Effector memory CD8-positive, alpha-beta T cell (primary cell): ENCODE measurements around the gene ARRB2.
"Not testable (repeated sequence)": the region's sequence is repeated elsewhere in the genome, so short reads cannot be mapped to it uniquely, and the experiment has no call there.

Experiments used
- ATAC-seq: fragments of 150-1000 bp; cut with Tn5 transposase; replicated peaks from 2 replicates; pipeline ENCODE4 v1.10.0; 2021; ENCODE audit warnings: mild to moderate bottlenecking, moderate library complexity
- DNase-seq, 3 experiments: peaks; one replicate each; pipeline ENCODE4 v3.0.0; 2021
- H3K27ac Mint-ChIP-seq, 2 donors: one replicate each; pipeline ENCODE4 v1.8.0; 2022; ENCODE audit warnings: mild to moderate bottlenecking in 2 of 2, mixed read lengths in 2 of 2, moderate library complexity in 2 of 2
- H3K27me3 Mint-ChIP-seq, 2 donors: one replicate each; pipeline ENCODE4 v1.8.0; 2022; ENCODE audit warnings: mixed read lengths in 2 of 2
- H3K36me3 Mint-ChIP-seq: one replicate; pipeline ENCODE4 v1.8.0; 2022; ENCODE audit warnings: mild to moderate bottlenecking, moderate library complexity, mixed read lengths; ENCODE audit not compliant: insufficient read depth
- H3K4me1 Mint-ChIP-seq, 2 donors: one replicate each; pipeline ENCODE4 v1.8.0; 2022; ENCODE audit warnings: low read depth in 2 of 2, mixed read lengths in 2 of 2
- H3K4me3 Mint-ChIP-seq, 2 donors: one replicate each; pipeline ENCODE4 v1.8.0; 2022; ENCODE audit warnings: mild to moderate bottlenecking in 2 of 2, mixed read lengths in 2 of 2, moderate library complexity in 2 of 2
- H3K9me3 Mint-ChIP-seq, 2 donors: one replicate each; pipeline ENCODE4 v1.8.0; 2022; ENCODE audit warnings: mixed read lengths in 2 of 2

Gene ARRB2

DNA sequence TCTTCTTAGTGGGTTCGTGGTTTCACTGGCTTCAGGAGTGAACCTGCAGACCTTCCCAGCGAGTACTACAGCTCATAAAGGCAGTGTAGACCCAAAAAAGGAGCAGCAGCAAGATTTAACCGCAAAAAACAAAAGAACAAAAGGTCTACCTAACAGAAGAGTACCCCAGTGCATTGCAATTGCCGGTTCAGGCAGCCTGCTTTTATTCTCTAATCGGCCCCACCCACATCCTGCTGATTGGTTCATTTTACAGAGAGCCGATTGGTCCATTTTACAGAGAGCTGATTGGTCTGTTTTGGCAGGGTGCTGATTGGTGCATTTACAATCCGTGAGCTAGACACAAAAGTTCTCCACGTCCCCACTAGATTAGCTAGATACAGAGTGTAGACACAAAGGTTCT lies 2.0 kb upstream of the ARRB2 start:
- no peaks in the 10 kb centered on the region for H3K9me3 Mint-ChIP-seq
- ATAC-seq (no peak), DNase-seq (peak; percentile 40 to 58 (median 49))
- no peak overlapping the region for H3K27ac Mint-ChIP-seq
- H3K4me1 Mint-ChIP-seq: peaks cover 26 to 31% of the 10 kb centered on the region in 2 donors
- H3K36me3 Mint-ChIP-seq: peaks cover 20% of the 10 kb centered on the region
- H3K27me3 Mint-ChIP-seq: no peaks in the 10 kb centered on the region
- peak overlapping the region; percentile 10 to 61 for H3K4me3 Mint-ChIP-seq

DNA sequence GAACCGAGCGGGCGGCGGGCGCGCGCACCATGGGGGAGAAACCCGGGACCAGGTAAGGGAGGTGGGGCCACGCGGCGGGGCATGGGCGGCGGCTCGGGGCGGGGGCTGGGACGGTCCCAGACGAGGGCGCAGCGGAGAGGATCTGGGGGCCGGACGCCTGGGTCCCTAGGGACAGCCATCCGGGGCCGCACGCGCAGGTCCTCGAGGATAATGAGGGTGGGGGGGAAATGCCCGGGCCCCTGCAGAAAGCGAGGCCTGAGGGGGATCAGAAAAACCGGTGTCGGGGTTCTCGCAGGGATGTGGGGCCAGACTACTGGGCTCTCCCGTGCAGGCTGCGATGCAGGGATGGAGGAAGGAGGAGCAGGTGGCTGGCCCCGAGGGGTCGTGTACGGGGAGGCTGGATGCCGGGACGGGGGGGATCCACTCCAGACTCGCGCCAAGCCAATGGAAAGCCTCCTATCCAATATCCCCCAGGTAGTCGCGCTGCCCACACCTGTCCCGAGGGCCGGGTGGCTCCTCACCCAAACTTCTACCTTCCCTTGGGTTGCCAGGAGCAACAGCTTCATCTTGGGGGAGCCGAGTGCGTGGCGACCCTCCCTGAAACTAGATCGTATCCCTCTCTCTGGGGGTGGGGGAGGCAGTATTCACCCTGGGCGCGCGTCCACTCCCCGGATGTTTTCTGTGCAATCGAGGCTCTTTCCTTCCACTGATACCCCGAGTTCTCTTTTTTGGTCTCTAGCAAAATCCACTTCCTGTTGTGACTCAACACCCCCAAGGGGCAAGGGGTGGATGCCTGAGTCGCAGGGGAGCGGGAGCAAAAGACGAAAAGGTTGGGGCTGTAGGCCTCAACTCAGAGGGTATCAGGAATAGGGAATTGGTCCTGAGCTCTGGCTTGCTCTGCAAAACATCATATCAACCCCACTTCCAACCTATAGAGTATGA lies 532 bp downstream of the ARRB2 start:
- Mint-ChIP-seq H3K36me3 (peaks cover 27% of the 10 kb centered on the region), H3K4me1 (peaks cover 43 to 50% of the 10 kb centered on the region in 2 donors), H3K9me3 (no peaks in the 10 kb centered on the region), H3K4me3 (peak overlapping the region; percentile 95 to 96), H3K27me3 (no peaks in the 10 kb centered on the region), H3K27ac (peak overlapping the region; percentile 89 to 94)
- peak in 1 of 3 experiments; percentile 27 for DNase-seq
- no peak for ATAC-seq

DNA sequence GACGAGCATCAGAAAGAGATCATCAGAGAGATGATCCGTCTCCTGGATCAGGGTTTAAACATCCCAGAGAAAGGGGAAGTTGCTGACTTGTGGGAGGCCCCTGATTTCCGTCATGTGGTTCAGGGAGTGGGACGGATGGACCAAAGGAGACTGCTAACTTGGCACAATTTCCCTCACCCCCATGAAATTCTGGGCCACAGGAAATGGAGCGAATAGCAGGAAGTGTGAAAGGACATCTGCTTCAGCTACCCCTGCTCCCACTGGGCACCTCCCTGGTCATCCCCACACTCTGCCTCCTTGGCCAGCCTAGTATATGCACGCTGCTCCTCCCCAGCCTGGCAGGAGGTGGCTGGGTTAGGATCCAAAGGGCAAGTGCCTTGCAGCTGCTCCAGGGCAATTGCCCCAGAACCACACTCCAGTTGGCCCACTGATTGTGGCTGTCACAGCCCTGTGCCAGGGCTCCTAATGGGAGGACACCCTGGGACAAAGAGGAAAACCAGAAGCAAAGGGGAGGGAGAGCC lies 1.3 kb downstream of the ARRB2 start:
- H3K4me1 Mint-ChIP-seq: peaks cover 45 to 53% of the 10 kb centered on the region in 2 donors
- peak overlapping the region; percentile 89 to 94 for H3K27ac Mint-ChIP-seq
- ATAC-seq: no peak
- no peak for DNase-seq
- H3K4me3 Mint-ChIP-seq: peak overlapping the region; percentile 95 to 96
- no peaks in the 10 kb centered on the region for H3K27me3 Mint-ChIP-seq
- peaks cover 29% of the 10 kb centered on the region for H3K36me3 Mint-ChIP-seq
- H3K9me3 Mint-ChIP-seq: no peaks in the 10 kb centered on the region

DNA sequence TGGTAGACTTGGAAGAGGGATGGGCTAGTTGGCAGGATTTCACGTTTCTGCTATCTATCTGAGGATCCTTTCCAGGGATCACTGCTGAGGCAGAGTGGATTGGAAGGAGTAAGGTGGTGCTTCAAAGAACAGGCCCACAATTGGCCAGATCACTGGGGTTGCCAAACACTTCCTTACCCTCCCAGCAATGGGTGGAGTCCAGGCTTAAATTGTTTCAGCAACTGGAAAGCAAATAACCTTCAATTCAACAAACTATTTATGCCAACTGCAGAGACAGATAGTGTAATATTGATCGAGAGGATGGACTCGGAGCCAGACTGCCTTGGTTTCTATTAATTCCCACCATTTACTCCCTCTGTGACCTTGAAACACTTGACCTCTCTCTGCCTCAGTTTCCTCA lies 2.1 kb downstream of the ARRB2 start:
- peak overlapping the region; percentile 89 to 93 for H3K27ac Mint-ChIP-seq
- no peaks in the 10 kb centered on the region for H3K9me3 Mint-ChIP-seq
- H3K4me3 Mint-ChIP-seq: peak overlapping the region; percentile 95 to 96
- peaks cover 45 to 61% of the 10 kb centered on the region in 2 donors for H3K4me1 Mint-ChIP-seq
- H3K27me3 Mint-ChIP-seq: no peaks in the 10 kb centered on the region
- ATAC-seq: no peak
- no peak for DNase-seq
- H3K36me3 Mint-ChIP-seq: peaks cover 37% of the 10 kb centered on the region

DNA sequence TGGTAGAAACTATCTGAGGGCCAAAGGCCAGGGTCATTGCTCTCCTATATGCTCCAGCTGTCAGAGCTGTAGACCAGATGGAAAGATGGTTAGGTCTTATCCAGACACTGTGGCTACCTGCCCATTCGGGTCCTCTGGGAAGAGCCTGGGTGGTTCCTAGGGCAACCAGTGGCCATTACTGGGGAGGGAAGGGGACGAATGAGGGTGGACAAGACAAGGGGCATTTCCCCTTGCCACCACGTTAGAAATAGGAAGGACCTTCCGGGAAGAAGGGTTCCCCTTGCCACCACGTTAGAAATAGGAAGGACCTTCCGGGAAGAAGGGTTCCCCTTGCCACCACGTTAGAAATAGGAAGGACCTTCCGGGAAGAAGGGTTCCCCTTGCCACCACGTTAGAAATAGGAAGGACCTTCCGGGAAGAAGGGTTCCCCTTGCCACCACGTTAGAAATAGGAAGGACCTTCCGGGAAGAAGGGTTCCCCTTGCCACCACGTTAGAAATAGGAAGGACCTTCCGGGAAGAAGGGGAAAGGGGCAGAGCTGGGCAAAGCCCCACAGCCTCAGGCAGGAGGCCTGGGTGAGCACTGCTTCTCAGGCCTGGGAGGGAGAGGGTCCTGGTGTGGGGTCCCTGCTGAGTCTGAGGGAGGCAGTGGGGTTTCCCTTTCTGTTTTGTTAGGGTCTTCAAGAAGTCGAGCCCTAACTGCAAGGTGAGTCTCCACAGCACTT lies 4.1 kb downstream of the ARRB2 start:
- Mint-ChIP-seq H3K36me3 (peaks cover 49% of the 10 kb centered on the region), H3K4me3 (peak overlapping the region; percentile 81 to 96), H3K4me1 (peaks cover 45 to 58% of the 10 kb centered on the region in 2 donors), H3K27ac (peak overlapping the region; percentile 93)
- not testable (repeated sequence) for H3K9me3 Mint-ChIP-seq, ATAC-seq, DNase-seq, H3K27me3 Mint-ChIP-seq

DNA sequence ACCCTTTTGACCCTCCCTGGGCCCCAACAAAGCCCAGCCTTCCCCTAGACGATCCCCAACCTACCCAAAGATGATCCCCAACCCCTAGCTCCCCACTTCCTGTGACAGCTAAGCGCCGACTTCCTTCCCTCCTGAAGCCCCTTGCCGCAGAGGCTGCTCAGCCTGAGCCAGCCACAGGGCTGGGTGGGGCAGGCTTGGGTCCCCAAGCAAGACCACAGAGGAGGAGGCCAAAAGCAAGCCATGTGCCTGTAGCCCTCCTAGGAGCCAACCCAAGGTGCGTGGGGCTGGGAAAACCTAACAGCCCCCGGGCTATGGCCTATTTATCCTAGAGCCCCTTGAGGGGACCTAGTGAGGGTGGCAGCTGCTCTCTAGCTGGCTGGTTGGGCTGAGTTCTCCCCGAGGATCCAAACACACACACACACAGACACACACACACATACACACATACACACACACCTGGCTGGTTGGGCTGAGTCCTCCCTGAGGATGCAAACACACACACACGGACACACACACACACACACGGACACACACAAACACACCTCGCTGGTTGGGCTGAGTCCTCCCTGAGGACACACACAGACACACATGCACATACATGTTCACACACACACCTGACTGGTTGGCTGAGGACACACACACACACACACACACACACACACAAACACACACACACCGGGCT lies 4.8 kb downstream of the ARRB2 start:
- H3K4me1 Mint-ChIP-seq: peaks cover 39 to 57% of the 10 kb centered on the region in 2 donors
- DNase-seq: peak; percentile 51 to 57 (median 56)
- peaks cover 48% of the 10 kb centered on the region for H3K36me3 Mint-ChIP-seq
- peak overlapping the region; percentile 93 for H3K27ac Mint-ChIP-seq
- H3K27me3 Mint-ChIP-seq: no peaks in the 10 kb centered on the region
- ATAC-seq: peak; percentile 38
- H3K9me3 Mint-ChIP-seq: no peaks in the 10 kb centered on the region
- H3K4me3 Mint-ChIP-seq: peak overlapping the region; percentile 79 to 81

DNA sequence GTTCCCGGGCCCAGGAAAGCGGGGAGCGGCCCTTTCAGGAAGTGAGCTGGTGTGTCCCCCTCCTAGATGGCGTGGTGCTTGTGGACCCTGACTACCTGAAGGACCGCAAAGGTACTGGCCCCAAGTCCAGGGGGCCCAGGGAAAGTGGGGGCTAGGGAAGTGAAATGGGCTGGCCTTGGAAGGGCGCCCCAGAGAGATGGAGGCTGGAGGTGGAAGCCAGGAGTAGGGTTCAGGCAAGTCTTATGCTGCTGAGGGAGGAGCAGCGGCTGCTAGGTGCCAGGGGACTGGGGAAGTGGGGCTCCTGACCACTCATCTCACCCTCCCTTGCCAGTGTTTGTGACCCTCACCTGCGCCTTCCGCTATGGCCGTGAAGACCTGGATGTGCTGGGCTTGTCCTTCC lies 5.6 kb downstream of the ARRB2 start:
- peak overlapping the region; percentile 93 for H3K27ac Mint-ChIP-seq
- H3K4me1 Mint-ChIP-seq: peaks cover 40 to 59% of the 10 kb centered on the region in 2 donors
- peaks cover 48% of the 10 kb centered on the region for H3K36me3 Mint-ChIP-seq
- ATAC-seq (no peak), DNase-seq (no peak)
- no peaks in the 10 kb centered on the region for H3K9me3 Mint-ChIP-seq
- H3K4me3 Mint-ChIP-seq: peak overlapping the region; percentile 79 to 81
- no peaks in the 10 kb centered on the region for H3K27me3 Mint-ChIP-seq

DNA sequence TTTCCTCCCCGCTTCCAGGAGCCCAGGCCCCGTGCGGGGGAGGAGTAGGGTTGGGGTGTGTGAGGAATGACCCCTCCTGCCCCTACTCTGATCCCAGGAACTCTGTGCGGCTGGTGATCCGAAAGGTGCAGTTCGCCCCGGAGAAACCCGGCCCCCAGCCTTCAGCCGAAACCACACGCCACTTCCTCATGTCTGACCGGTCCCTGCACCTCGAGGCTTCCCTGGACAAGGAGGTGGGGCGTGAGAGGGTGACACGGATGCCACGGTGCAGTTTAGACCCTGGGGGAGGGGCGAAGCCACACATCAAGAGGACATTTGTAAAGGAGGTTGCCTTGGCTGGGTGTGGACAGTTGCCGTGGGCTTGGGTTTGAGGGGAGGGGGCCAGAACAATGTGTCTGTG lies 7.4 kb downstream of the ARRB2 start:
- peak overlapping the region in 1 of 2 donors; percentile 71 for H3K4me3 Mint-ChIP-seq

DNA sequence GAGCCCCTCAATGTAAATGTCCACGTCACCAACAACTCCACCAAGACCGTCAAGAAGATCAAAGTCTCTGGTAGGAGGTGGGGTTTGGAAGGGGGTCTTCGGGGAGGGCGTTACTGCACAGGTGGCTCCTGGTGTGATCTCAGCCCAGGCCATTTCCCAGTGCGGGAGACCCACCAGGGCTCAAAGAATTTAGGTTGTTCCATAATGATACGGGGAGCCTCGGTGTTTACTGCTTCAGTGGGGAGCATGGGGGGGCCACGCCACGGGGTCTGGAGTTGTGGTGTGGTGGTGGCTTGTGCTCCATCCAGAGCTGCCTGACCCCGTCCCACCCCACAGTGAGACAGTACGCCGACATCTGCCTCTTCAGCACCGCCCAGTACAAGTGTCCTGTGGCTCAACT lies 7.8 kb downstream of the ARRB2 start:
- DNase-seq (no peak), ATAC-seq (no peak)
- no peaks in the 10 kb centered on the region for H3K9me3 Mint-ChIP-seq
- peaks cover 62% of the 10 kb centered on the region for H3K36me3 Mint-ChIP-seq
- H3K27ac Mint-ChIP-seq: peak overlapping the region in 1 of 2 donors; percentile 87
- no peaks in the 10 kb centered on the region for H3K27me3 Mint-ChIP-seq
- peak overlapping the region in 1 of 2 donors; percentile 71 for H3K4me3 Mint-ChIP-seq
- peaks cover 36 to 50% of the 10 kb centered on the region in 2 donors for H3K4me1 Mint-ChIP-seq

More for the DNA sequence above, 7.4 kb downstream of the ARRB2 start:
- Mint-ChIP-seq H3K27ac (peak overlapping the region; percentile 87 to 89), H3K4me1 (peaks cover 36 to 51% of the 10 kb centered on the region in 2 donors), H3K9me3 (no peaks in the 10 kb centered on the region), H3K36me3 (peaks cover 62% of the 10 kb centered on the region), H3K27me3 (no peaks in the 10 kb centered on the region)
- DNase-seq: no peak
- ATAC-seq: no peak

DNA sequence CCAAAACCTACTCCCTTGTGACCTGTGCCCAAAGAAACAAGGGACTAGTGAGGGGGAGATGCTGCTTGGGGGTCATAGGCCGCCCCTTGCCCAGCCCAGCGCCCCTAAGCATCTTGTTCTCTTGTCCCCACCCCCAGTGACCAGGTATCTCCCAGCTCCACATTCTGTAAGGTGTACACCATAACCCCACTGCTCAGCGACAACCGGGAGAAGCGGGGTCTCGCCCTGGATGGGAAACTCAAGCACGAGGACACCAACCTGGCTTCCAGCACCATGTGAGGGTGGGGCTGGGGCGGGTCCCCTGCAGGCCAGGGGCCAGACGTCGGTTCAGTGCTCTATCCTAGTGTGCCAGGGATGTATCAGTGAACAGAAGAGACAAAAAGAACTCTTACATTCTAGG lies 8.7 kb downstream of the ARRB2 start:
- ATAC-seq: no peak

DNA sequence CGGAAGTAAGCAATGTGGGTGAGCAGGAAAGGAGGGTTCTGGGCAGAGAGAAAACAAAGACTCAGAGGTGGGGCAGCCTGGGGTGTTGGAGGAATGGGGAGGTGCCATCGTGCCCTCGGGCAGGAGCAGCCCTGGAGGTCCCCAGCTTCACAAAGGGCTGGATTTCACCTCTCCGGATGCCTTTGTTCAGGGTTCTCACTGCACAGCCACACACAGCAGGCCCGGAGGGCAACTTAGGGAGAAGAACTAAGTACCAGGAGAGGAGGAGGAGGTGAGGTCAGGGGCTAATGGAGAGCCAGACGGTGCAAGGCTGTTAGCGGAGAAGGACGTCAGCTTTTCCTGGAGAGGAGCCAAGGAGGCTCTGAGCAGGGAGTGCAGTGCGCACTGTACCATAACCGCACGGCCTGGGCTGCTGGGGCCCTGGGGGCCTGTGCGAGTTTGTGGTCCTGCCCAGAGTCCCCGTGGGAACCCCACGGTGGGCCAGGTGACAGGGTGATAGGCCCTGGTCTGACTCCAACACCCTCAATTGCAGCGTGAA lies 9.3 kb downstream of the ARRB2 start:
- ATAC-seq (no peak), DNase-seq (no peak)
- Mint-ChIP-seq H3K4me1 (peaks cover 28 to 40% of the 10 kb centered on the region in 2 donors), H3K9me3 (no peaks in the 10 kb centered on the region), H3K36me3 (peaks cover 62% of the 10 kb centered on the region), H3K4me3 (no peak overlapping the region), H3K27ac (peak overlapping the region; percentile 60 to 87), H3K27me3 (no peaks in the 10 kb centered on the region)

More for the DNA sequence above, 8.7 kb downstream of the ARRB2 start:
- peaks cover 62% of the 10 kb centered on the region for H3K36me3 Mint-ChIP-seq
- peak overlapping the region; percentile 60 to 87 for H3K27ac Mint-ChIP-seq
- peaks cover 31 to 43% of the 10 kb centered on the region in 2 donors for H3K4me1 Mint-ChIP-seq
- DNase-seq: no peak
- no peak overlapping the region for H3K4me3 Mint-ChIP-seq
- H3K27me3 Mint-ChIP-seq: no peaks in the 10 kb centered on the region
- H3K9me3 Mint-ChIP-seq: no peaks in the 10 kb centered on the region

DNA sequence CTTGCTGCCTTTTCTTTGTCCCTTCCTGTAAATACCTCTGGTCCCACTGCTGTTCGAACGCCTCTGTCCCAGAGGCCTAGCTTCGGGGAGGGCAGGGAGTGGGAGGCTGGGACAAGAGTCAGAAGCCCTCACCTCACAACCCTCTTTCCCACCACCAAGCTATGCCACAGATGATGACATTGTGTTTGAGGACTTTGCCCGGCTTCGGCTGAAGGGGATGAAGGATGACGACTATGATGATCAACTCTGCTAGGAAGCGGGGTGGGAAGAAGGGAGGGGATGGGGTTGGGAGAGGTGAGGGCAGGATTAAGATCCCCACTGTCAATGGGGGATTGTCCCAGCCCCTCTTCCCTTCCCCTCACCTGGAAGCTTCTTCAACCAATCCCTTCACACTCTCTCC lies 10.4 kb downstream of the ARRB2 start:
- DNase-seq (no peak), ATAC-seq (no peak)
- Mint-ChIP-seq H3K27ac (peak overlapping the region; percentile 79 to 87), H3K36me3 (peaks cover 57% of the 10 kb centered on the region), H3K4me3 (peak overlapping the region in 1 of 2 donors; percentile 36), H3K27me3 (no peaks in the 10 kb centered on the region), H3K4me1 (peaks cover 17 to 29% of the 10 kb centered on the region in 2 donors), H3K9me3 (no peaks in the 10 kb centered on the region)
